ENCODE results near the gene NRG2. TPM values are rescaled to one million over a fixed set of nuclear protein-coding genes. Genes with fewer than 3 reads are reported as not detected.

NRG2 gene
- total RNA-seq: 0.16 and 0.57 TPM in 2 replicates

DNA sequence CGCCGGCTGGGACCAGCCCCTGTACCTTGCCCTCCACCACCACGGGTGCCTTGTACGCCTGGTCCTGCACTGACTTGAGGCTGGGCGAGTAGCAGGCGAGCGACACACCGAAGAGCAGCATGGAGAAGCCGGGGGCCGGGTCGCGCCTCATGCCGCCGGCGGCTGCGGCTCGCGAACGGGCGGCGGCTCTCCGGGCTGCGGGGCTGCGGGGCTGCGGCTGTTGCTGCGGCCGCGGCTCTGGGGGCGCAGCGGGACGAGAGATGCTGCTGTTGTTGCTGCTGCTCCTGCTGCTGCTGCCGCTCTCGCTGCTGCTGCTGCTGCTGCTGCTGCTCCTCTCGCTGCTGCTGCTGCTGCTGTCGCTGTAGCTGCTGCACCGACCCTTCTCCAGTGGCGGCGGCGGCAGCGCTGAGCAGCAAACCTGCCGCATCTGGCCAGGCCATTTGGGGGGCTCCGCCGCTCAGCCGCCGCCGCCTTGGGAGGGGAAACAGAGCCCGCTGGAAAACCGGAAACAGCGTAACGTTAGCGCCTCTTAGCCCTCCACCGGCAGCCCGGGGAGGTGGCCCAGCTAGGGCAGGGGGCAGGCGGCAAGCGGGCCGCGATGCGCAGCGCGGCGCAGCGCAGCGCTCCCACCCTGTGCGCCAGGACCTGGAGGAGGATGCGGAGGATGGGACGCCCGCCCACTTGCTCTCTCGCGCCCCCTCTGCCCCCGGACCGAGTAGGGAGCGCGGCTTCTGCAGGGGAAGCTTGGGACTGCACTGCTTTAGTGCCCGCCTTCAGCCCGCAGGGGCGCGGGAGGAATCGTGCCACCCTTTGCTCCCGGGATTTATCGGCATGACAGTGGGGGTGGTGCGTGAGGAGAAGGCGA is at the start of gene NRG2:
Gene NRG2, minus strand, starts transcription at position 657 of the 865 bp plus-strand sequence.

Other genes starting within 250 kb of the NRG2 start
- gene PSD2, start 247.5 kb downstream of the NRG2 start, total RNA-seq: under 0.01 TPM in 1 of 2 replicates, not detected in the other
- 5.7 and 18.7 TPM in 2 replicates for gene PURA, start 70.8 kb upstream of the NRG2 start, total RNA-seq
- gene IGIP, start 82.6 kb upstream of the NRG2 start, total RNA-seq: 2.4 and 6.0 TPM in 2 replicates
- 7.2 and 14.9 TPM in 2 replicates for gene CYSTM1, start 131.9 kb upstream of the NRG2 start, total RNA-seq